BLaER1 treated with 17β-estradiol and CSF1 and Interleukin-3, amounts not matched to agents 10 nM and 100 nM (cell line): Measurements from ENCODE around the gene KLF3.

Source experiments
- H3K27ac ChIP-seq, 11 experiments: shearing (Covaris generic); formaldehyde crosslinking; 2 replicates each; pipeline ENCODE4 v1.8.1; 2022
- H3K27me3 ChIP-seq, 11 experiments: shearing (Covaris generic); formaldehyde crosslinking; 2 replicates each; pipeline ENCODE4 v1.8.1; 2022
- H3K36me3 ChIP-seq, 11 experiments: shearing (Covaris generic); formaldehyde crosslinking; 2 replicates each; pipeline ENCODE4 v1.8.1; 2022
- H3K4me1 ChIP-seq, 10 experiments: shearing (Covaris generic); formaldehyde crosslinking; 2 replicates each; pipeline ENCODE4 v1.8.1; 2022
- H3K4me2 ChIP-seq, 11 experiments: shearing (Covaris generic); formaldehyde crosslinking; 2 replicates each; pipeline ENCODE4 v1.8.1; 2022
- H3K4me3 ChIP-seq, 10 experiments: shearing (Covaris generic); formaldehyde crosslinking; 2 replicates each; pipeline ENCODE4 v1.8.1; 2022
- H3K9ac ChIP-seq, 11 experiments: shearing (Covaris generic); formaldehyde crosslinking; 2 replicates each; pipeline ENCODE4 v1.8.1; 2022
- H3K9me3 ChIP-seq, 11 experiments: shearing (Covaris generic); formaldehyde crosslinking; replicated peaks in 1 of 11; 2 replicates each; pipeline ENCODE4 v1.8.1; 2022
- H4K20me1 ChIP-seq, 11 experiments: shearing (Covaris generic); formaldehyde crosslinking; 2 replicates each; pipeline ENCODE4 v1.8.1; 2022
- Cebpa-rat ChIP-seq, 11 experiments: shearing (Covaris generic); IDR thresholded peaks; 2 replicates each; pipeline ENCODE4 v1.8.1; 2022

Gene KLF3

GRCh38 chr4:38682336-38682735 is 18.3 kb downstream of the KLF3 start:
- H3K36me3 ChIP-seq, result peaks cover 0 to 89% (median 0%) of the 10 kb centered on the region in 11 experiments; a peak in 6 of 22 replicates
- peaks cover 0 to 47% (median 0%) of the 10 kb centered on the region in 10 experiments; a peak in 4 of 20 replicates for H3K4me1 ChIP-seq
- peaks cover 0 to 13% (median 0%) of the 10 kb centered on the region in 11 experiments; a peak in 2 of 22 replicates for H3K9me3 ChIP-seq

GRCh38 chr4:38683276-38683675 is 19.3 kb downstream of the KLF3 start:
- Histone ChIP-seq H3K27ac (no peak overlapping the region), H3K9ac (no peak overlapping the region; a peak in 1 of 22 replicates)

More at GRCh38 chr4:38682336-38682735, 18.3 kb downstream of the KLF3 start:
- Histone ChIP-seq H3K4me2 (no peak overlapping the region), H3K27ac (no peak overlapping the region), H3K4me3 (no peak overlapping the region), H3K9ac (no peak overlapping the region), H4K20me1 (peaks cover 0 to 100% (median 0%) of the 10 kb centered on the region in 11 experiments; a peak in 6 of 22 replicates), H3K27me3 (no peaks in the 10 kb centered on the region)
- TF ChIP-seq Cebpa-rat (IDR thresholded peaks at IDR 0.05), result no peak

GRCh38 chr4:38684271-38684670 is 20.3 kb downstream of the KLF3 start:
- peaks cover 0 to 22% (median 6%) of the 10 kb centered on the region in 11 experiments; a peak in 8 of 22 replicates for H3K9me3 ChIP-seq
- H3K27ac ChIP-seq, result no peak overlapping the region
- H3K9ac ChIP-seq, result no peak overlapping the region
- H3K4me2 ChIP-seq, result no peak overlapping the region
- peaks cover 0 to 100% (median 0%) of the 10 kb centered on the region in 11 experiments; a peak in 6 of 22 replicates for H4K20me1 ChIP-seq
- TF ChIP-seq Cebpa-rat (IDR thresholded peaks at IDR 0.05), result no peak
- peaks cover 0 to 35% (median 0%) of the 10 kb centered on the region in 10 experiments; a peak in 3 of 20 replicates for H3K4me1 ChIP-seq
- no peaks in the 10 kb centered on the region for H3K27me3 ChIP-seq
- H3K4me3 ChIP-seq, result no peak overlapping the region
- H3K36me3 ChIP-seq, result peaks cover 0 to 99% (median 0%) of the 10 kb centered on the region in 11 experiments; a peak in 6 of 22 replicates

More at GRCh38 chr4:38683276-38683675, 19.3 kb downstream of the KLF3 start:
- H3K4me3 ChIP-seq, result no peak overlapping the region
- peaks cover 0 to 100% (median 0%) of the 10 kb centered on the region in 11 experiments; a peak in 6 of 22 replicates for H4K20me1 ChIP-seq
- peak overlapping the region in 1 of 11 experiments; percentile 11; a peak in 1 of 22 replicates for H3K4me2 ChIP-seq
- H3K9me3 ChIP-seq, result peaks cover 0 to 13% (median 0%) of the 10 kb centered on the region in 11 experiments; a peak in 2 of 22 replicates
- peaks cover 0 to 98% (median 0%) of the 10 kb centered on the region in 11 experiments; a peak in 6 of 22 replicates for H3K36me3 ChIP-seq
- no peak for TF ChIP-seq Cebpa-rat (IDR thresholded peaks at IDR 0.05)
- no peaks in the 10 kb centered on the region for H3K27me3 ChIP-seq
- H3K4me1 ChIP-seq, result peaks cover 0 to 43% (median 0%) of the 10 kb centered on the region in 10 experiments; a peak in 3 of 20 replicates

DNA sequence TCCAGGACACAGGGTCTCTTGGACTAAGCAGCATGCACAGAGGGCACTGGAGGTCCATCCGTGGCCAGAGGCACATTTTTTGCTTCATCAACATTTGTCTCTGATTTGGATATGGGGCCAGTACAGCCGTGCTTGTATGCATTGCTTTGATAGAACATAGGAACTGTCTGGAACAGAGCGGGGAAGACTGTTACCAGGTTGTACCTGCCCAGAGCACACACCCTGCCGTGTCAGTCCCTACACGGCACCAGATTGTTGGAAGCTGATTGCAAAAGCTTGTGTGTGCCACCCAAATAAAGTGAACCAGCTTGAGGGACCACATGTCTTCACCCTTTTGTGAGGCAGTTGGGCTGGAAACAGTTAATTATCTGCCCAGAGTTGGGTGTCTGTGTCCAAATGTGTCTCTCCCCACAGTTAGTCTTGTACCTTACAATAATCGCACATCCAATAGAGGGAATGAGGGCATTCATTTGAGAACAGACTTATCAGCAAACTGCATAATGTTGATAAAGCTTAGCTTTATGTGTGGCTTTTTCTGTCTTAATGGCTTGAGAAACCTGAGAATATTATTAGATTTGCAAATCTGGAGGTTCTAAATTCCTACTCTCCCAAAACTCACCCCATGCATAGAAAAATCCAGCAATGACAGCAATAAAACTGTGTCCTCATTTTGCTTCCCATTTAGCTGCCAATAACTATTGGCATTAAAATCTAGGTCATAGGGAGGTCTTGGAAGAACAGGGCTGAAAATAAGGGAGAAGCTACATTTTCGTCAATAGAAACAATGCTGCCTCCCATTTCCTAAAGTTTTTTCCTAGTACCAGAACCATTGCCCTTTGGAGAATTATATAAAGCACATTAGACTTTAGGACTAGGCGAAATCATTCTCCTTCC is 21.2 kb downstream of the KLF3 start:
- Histone ChIP-seq H4K20me1 (peaks cover 0 to 100% (median 0%) of the 10 kb centered on the region in 11 experiments; a peak in 6 of 22 replicates), H3K27ac (no peak overlapping the region), H3K9me3 (peaks cover 0 to 29% (median 6%) of the 10 kb centered on the region in 11 experiments; a peak in 8 of 22 replicates), H3K4me2 (peak overlapping the region in 1 of 11 experiments; percentile 38; a peak in 2 of 22 replicates), H3K4me3 (no peak overlapping the region), H3K4me1 (peaks cover 0 to 35% (median 0%) of the 10 kb centered on the region in 10 experiments; a peak in 3 of 20 replicates), H3K9ac (no peak overlapping the region), H3K36me3 (peaks cover 0 to 99% (median 0%) of the 10 kb centered on the region in 11 experiments; a peak in 6 of 22 replicates), H3K27me3 (no peaks in the 10 kb centered on the region)
- no peak for TF ChIP-seq Cebpa-rat (IDR thresholded peaks at IDR 0.05)

DNA sequence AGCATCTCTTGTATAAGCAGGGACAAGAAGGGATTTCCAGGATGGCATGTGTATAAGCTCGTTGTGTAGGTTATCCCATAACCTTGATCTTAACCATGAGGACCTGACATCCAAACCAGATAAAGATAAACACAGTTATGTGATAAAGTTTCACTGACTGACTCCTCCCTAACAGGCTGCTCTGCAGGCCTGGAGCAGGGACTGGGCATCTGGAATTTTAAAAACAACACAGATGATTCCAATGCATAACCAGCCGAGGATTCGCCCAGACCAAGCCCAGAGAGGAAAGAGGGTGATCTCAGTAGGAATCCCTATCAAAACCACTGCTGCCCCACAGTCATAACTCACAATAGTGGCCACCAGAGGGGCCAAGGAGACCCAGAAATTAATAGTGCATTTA is 22.7 kb downstream of the KLF3 start:
- peaks cover 0 to 29% (median 6%) of the 10 kb centered on the region in 11 experiments; a peak in 8 of 22 replicates for H3K9me3 ChIP-seq
- TF ChIP-seq Cebpa-rat (IDR thresholded peaks at IDR 0.05), result no peak
- H4K20me1 ChIP-seq, result peaks cover 0 to 100% (median 0%) of the 10 kb centered on the region in 11 experiments; a peak in 6 of 22 replicates
- H3K4me2 ChIP-seq, result no peak overlapping the region
- no peak overlapping the region for H3K27ac ChIP-seq
- H3K4me1 ChIP-seq, result peaks cover 0 to 35% (median 0%) of the 10 kb centered on the region in 10 experiments; a peak in 3 of 20 replicates
- no peak overlapping the region for H3K4me3 ChIP-seq
- no peaks in the 10 kb centered on the region for H3K27me3 ChIP-seq
- H3K9ac ChIP-seq, result no peak overlapping the region
- peaks cover 0 to 99% (median 0%) of the 10 kb centered on the region in 11 experiments; a peak in 6 of 22 replicates for H3K36me3 ChIP-seq

DNA sequence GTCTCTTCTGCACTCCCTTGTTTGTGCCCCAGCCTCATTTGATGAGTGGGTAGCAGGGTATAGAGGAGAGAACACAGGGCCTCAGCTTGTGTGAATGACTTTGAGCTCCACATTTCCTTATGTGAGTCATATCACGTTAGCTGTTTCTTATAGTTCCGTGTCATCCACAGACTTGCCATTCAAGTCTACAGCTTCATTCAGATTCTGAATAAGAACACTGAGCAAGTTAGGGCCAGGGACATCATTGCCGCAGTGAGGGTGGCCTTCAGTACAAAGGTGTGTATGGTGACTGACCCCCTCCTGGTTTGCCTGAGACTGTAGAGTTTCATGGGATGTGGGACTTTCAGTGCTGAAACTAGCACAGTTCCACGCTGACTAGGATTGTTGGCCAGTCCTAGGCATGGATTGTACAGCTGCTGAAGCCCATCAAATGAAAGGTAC is 23.6 kb downstream of the KLF3 start:
- Histone ChIP-seq H4K20me1 (peaks cover 0 to 100% (median 0%) of the 10 kb centered on the region in 11 experiments; a peak in 6 of 22 replicates), H3K36me3 (peaks cover 0 to 99% (median 0%) of the 10 kb centered on the region in 11 experiments; a peak in 6 of 22 replicates), H3K4me1 (peaks cover 0 to 32% (median 0%) of the 10 kb centered on the region in 10 experiments; a peak in 3 of 20 replicates), H3K4me3 (no peak overlapping the region), H3K9ac (no peak overlapping the region), H3K9me3 (peaks cover 0 to 29% (median 6%) of the 10 kb centered on the region in 11 experiments; a peak in 8 of 22 replicates), H3K27me3 (no peaks in the 10 kb centered on the region), H3K27ac (no peak overlapping the region), H3K4me2 (no peak overlapping the region)
- no peak for TF ChIP-seq Cebpa-rat (IDR thresholded peaks at IDR 0.05)

DNA sequence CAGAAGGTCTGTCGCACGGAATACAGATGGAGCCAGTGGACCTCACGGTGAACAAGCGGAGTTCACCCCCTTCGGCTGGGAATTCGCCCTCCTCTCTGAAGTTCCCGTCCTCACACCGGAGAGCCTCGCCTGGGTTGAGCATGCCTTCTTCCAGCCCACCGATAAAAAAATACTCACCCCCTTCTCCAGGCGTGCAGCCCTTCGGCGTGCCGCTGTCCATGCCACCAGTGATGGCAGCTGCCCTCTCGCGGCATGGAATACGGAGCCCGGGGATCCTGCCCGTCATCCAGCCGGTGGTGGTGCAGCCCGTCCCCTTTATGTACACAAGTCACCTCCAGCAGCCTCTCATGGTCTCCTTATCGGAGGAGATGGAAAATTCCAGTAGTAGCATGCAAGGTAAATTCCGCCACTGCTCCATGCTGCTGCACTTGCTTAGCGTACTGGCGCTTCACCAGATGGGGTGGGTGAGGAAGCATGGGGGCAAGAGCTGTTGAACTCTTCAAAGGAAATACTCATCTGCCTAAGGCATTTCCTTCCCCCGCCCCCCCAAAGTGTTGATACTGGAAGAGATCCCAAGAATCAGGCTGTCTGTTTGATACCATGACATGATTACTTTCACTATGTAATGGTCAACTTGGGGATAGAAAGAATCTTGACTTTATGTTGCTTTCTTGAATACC is 24.8 kb downstream of the KLF3 start:
- Histone ChIP-seq H3K4me3 (no peak overlapping the region), H3K9me3 (peaks cover 0 to 29% (median 6%) of the 10 kb centered on the region in 11 experiments; a peak in 8 of 22 replicates), H3K36me3 (peaks cover 0 to 96% (median 0%) of the 10 kb centered on the region in 11 experiments; a peak in 6 of 22 replicates), H4K20me1 (peaks cover 0 to 89% (median 0%) of the 10 kb centered on the region in 11 experiments; a peak in 6 of 22 replicates), H3K27me3 (no peaks in the 10 kb centered on the region), H3K4me1 (peaks cover 0 to 27% (median 0%) of the 10 kb centered on the region in 10 experiments; a peak in 3 of 20 replicates), H3K9ac (no peak overlapping the region), H3K27ac (no peak overlapping the region), H3K4me2 (no peak overlapping the region)
- no peak for TF ChIP-seq Cebpa-rat (IDR thresholded peaks at IDR 0.05)
